HepG2 (cell line): ENCODE results near the gene KDM4B. TPM values are rescaled to one million over a fixed set of nuclear protein-coding genes. Genes with fewer than 3 reads are reported as not detected.

Source experiments
- ATAC-seq: fragments of 200-7000 bp; cut with Tn5 transposase; 3 replicates; pipeline ENCODE4 v1.9.1; 2020; ENCODE audit warnings: mild to moderate bottlenecking, moderate library complexity
- BruUV-seq: library from RNA; stranded (reverse); fragments of 400-500 nt; replicated peaks from 2 replicates; lab custom pipeline; 2021; lab: Mats Ljungman, UMichigan
- CTCF ChIA-PET: fragments of 300-600 bp; formaldehyde crosslinking; extraction: SDS; loops from one replicate; lab custom pipeline; 2021; ENCODE audit warnings: low total read pairs, inconsistent platforms, low intra/inter-chr PET ratio; lab: Yijun Ruan, JAX
- POLR2A ChIA-PET: fragments of 350-600 bp; sonication (Branson Sonifier 250); formaldehyde crosslinking; loops from one replicate; lab custom pipeline; 2020; ENCODE audit warnings: antibody characterized with exemption, inconsistent platforms; lab: Yijun Ruan, JAX
- DNase-seq: peaks from one replicate; pipeline ENCODE4 v3.0.0-alpha.2; 2015; ENCODE audit warnings: low spot score
- FAIRE-seq: peaks from 3 replicates; lab custom pipeline; 2011; peaks lifted over from hg19 to GRCh38; lab: Jason Lieb, UNC
- H2AFZ ChIP-seq: one replicate; pipeline ENCODE4 v1.6.1; 2011; ENCODE audit warnings: low read length, inconsistent platforms
- H3K27ac ChIP-seq: fragments of 300-600 bp; 3 replicates; pipeline ENCODE4 v1.8.0; 2011; ENCODE audit warnings: mixed run types, mild to moderate bottlenecking, mixed read lengths, low read length, inconsistent platforms; ENCODE audit not compliant: insufficient read depth; ENCODE audit errors: extremely low read length
- H3K27me3 ChIP-seq, 2 experiments: fragments of 200-600 bp in 1 of 2; 2 replicates in 1 of 2; 3 replicates in 1 of 2; pipeline versions ENCODE4 v1.6.0 to v1.8.0; 2011; ENCODE audit warnings: low read length in 2 of 2, mild to moderate bottlenecking in 2 of 2, moderate library complexity in 2 of 2, inconsistent platforms in 1 of 2; ENCODE audit not compliant: insufficient read depth in 2 of 2, control insufficient read depth in 1 of 2
- H3K36me3 ChIP-seq, 2 experiments: fragments of 200-600 bp in 1 of 2; replicated peaks in 1 of 2; 2 replicates in 1 of 2; 3 replicates in 1 of 2; pipeline versions ENCODE4 v1.5.1 to v1.8.0; 2011; ENCODE audit warnings: low read length in 2 of 2, inconsistent platforms in 1 of 2; ENCODE audit not compliant: insufficient read depth in 2 of 2, control insufficient read depth in 1 of 2
- H3K4me1 ChIP-seq: 2 replicates; pipeline ENCODE4 v1.5.1; 2012; ENCODE audit warnings: low read length, inconsistent platforms; ENCODE audit not compliant: insufficient read depth
- H3K4me2 ChIP-seq: 2 replicates; pipeline ENCODE4 v1.6.0; 2011; ENCODE audit warnings: low read depth, low read length, inconsistent platforms
- H3K4me3 ChIP-seq, 3 experiments: fragments of 200-600 bp in 1 of 3; sonication (generic), shearing (Covaris generic) in 1 of 3; replicated peaks in 1 of 3; 2 replicates each; pipeline ENCODE4 v1.5.1; 2011 to 2016; ENCODE audit warnings: low read length in 3 of 3, inconsistent platforms in 2 of 3, low read depth in 2 of 3, mild to moderate bottlenecking in 2 of 3, control low read depth in 1 of 3, mixed read lengths in 1 of 3; ENCODE audit not compliant: insufficient read depth in 1 of 3
- H3K79me2 ChIP-seq: one replicate; pipeline ENCODE4 v1.6.1; 2011; ENCODE audit warnings: low read length, inconsistent platforms; ENCODE audit not compliant: insufficient read depth
- H3K9ac ChIP-seq: 2 replicates; pipeline ENCODE4 v1.6.0; 2011; ENCODE audit warnings: mild to moderate bottlenecking, low read depth, low read length, inconsistent platforms; ENCODE audit not compliant: insufficient read depth
- H3K9me3 ChIP-seq: 2 replicates; pipeline ENCODE4 v1.5.1; 2012; ENCODE audit warnings: mild to moderate bottlenecking, low read length
- H4K20me1 ChIP-seq: 2 replicates; pipeline ENCODE4 v1.6.0; 2011; ENCODE audit warnings: inconsistent platforms, mild to moderate bottlenecking, low read length, moderate library complexity; ENCODE audit not compliant: insufficient read depth
- ASH2L ChIP-seq: fragments of 300-600, 200-600 bp; sonication (generic); IDR thresholded peaks from 2 replicates; pipeline ENCODE4 v1.7.0; 2017; ENCODE audit warnings: low read depth, mild to moderate bottlenecking, moderate library complexity, mixed read lengths, low read length; ENCODE audit not compliant: insufficient read length
- BORCS8-MEF2B ChIP-seq: sonication (generic); formaldehyde crosslinking; IDR thresholded peaks from 2 replicates; pipeline ENCODE4 v1.8.0; 2022; ENCODE audit warnings: mild to moderate bottlenecking, missing genetic modification reagents
- CCDC6 ChIP-seq: sonication (generic); formaldehyde crosslinking; IDR thresholded peaks from 2 replicates; pipeline ENCODE4 v1.8.1; 2022; ENCODE audit warnings: mild to moderate bottlenecking, missing genetic modification reagents, moderate library complexity
- FIP1L1 ChIP-seq: fragments of 200-400 bp; formaldehyde crosslinking; IDR thresholded peaks from 2 replicates; pipeline ENCODE4 v1.6.1; 2018; ENCODE audit warnings: low read depth, mild to moderate bottlenecking, low read length, moderate library complexity, borderline replicate concordance; ENCODE audit not compliant: insufficient read depth
- HDAC1 ChIP-seq: sonication (generic); formaldehyde crosslinking; IDR thresholded peaks from 2 replicates; pipeline ENCODE4 v1.5.1; 2020; ENCODE audit warnings: mild to moderate bottlenecking, missing genetic modification reagents
- IRF2 ChIP-seq: IDR thresholded peaks from 2 replicates; pipeline ENCODE4 v1.6.1; 2018; ENCODE audit warnings: missing genetic modification reagents, missing compliant biosample characterization
- REPIN1 ChIP-seq: sonication (generic); formaldehyde crosslinking; IDR thresholded peaks from 2 replicates; pipeline ENCODE4 v1.8.0; 2022; ENCODE audit warnings: missing genetic modification reagents, low read depth, mild to moderate bottlenecking, borderline replicate concordance
- SMYD3 ChIP-seq: sonication (generic); formaldehyde crosslinking; IDR thresholded peaks from 2 replicates; pipeline ENCODE4 v1.8.1; 2023; ENCODE audit warnings: mild to moderate bottlenecking, missing genetic modification reagents
- ZNF44 ChIP-seq: sonication (generic); formaldehyde crosslinking; IDR thresholded peaks from 2 replicates; pipeline ENCODE4 v1.5.1; 2020; ENCODE audit warnings: mild to moderate bottlenecking, missing genetic modification reagents
- ZNF451 ChIP-seq: sonication (generic); formaldehyde crosslinking; IDR thresholded peaks from 2 replicates; pipeline ENCODE4 v1.5.0; 2020; ENCODE audit warnings: mild to moderate bottlenecking, missing genetic modification reagents
- ZSCAN21 ChIP-seq: sonication (generic); formaldehyde crosslinking; IDR thresholded peaks from 2 replicates; pipeline ENCODE4 v1.8.0; 2022; ENCODE audit warnings: mild to moderate bottlenecking, missing genetic modification reagents, moderate library complexity, borderline replicate concordance
- WGBS: methylation state at CpG from one replicate; pipeline ENCODE4 v1.1.6; 2017; ENCODE audit warnings: low lambda C conversion rate; 5-methylcytosine and 5-hydroxymethylcytosine counted together
- in situ Hi-C: cut with HindIII; loops from 2 replicates; pipeline ENCODE4 v1.10.0; 2017; ENCODE audit warnings: low pct_unique_long_range_greater_than_20kb; ENCODE audit not compliant: extremely low pct_ligation_motif_present
- intact Hi-C: fragments of 100-400 bp; cut with micrococcal nuclease; formaldehyde crosslinking; loops from one replicate; pipeline ENCODE4 v1.10.0; 2022; ENCODE audit not compliant: unreplicated experiment
- polyA plus RNA-seq, 8 experiments: library from polyadenylated mRNA; depleted of rRNA in 3 of 8; stranded (reverse) in 7 of 8; unstranded in 1 of 8; fragments of >200 nt; fragmentation: Illumina TruSeq in 4 of 8; extraction: Trizol in 4 of 8; gene quantifications; 2 replicates each; pipeline versions ENCODE4 v1.2.1 to v1.2.3, GENCODE V29; 2011 to 2016; ENCODE audit warnings: low read depth in 4 of 8, missing spikeins in 1 of 8, mixed read lengths in 1 of 8; ENCODE audit not compliant: insufficient read depth in 1 of 8
- total RNA-seq, 5 experiments: library from RNA; depleted of rRNA; stranded (reverse); fragments of >200 nt; fragmentation: Illumina TruSeq; extraction: Trizol; gene quantifications; 2 replicates each; pipeline ENCODE4 v1.2.3, GENCODE V29; 2016; ENCODE audit warnings: low read depth in 1 of 5
- TF ChIP-seq, protein P1 (sequence below): sonication (generic); formaldehyde crosslinking; IDR thresholded peaks from 2 replicates; pipeline ENCODE4 v1.4.0; 2020; ENCODE audit warnings: mild to moderate bottlenecking, low read depth, missing genetic modification reagents
- TF ChIP-seq, protein P2 (sequence below): sonication (generic); formaldehyde crosslinking; IDR thresholded peaks from 2 replicates; pipeline ENCODE4 v1.8.0; 2022; ENCODE audit warnings: missing genetic modification reagents, mild to moderate bottlenecking, borderline replicate concordance
- TF ChIP-seq, protein P3 (sequence below): sonication (generic); formaldehyde crosslinking; IDR thresholded peaks from 2 replicates; pipeline ENCODE4 v1.5.0; 2020; ENCODE audit warnings: mild to moderate bottlenecking, missing genetic modification reagents

Gene KDM4B
- total and polyA plus RNA-seq, 2 of the 13 experiments (the other 11 are each of a cell fraction or from before 2014, with no cell fraction given), result 4.9 to 14.6 TPM

DNA sequence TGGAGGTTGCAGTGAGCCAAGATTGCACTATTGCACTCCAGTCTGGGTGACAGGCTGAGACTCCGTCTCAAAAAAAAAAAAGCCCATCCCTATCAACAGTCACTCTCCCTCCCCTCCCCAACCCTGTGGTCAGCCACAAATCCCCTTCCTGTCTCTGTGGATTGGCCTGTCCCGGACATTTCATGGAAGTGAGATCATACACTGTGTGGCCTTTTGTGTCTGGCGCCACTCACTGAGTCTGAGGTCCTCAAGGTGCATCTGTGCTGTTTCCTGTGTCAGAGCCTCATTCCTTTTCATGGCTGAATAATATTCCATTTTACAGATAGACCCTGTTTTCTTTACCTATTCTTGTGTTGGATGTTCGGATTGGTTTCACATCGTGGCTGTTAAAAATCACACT lies 222.2 kb downstream of the KDM4B start:
- CTCF ChIA-PET, result no interaction called here
- POLR2A ChIA-PET, result no interaction called here
- peaks cover 0 to 6% of the 10 kb centered on the region in 2 experiments; a peak in 1 of 5 replicates for H3K27me3 ChIP-seq
- H3K9me3 ChIP-seq, result no peaks in the 10 kb centered on the region
- no peak for FAIRE-seq
- no peak overlapping the region for H3K4me3 ChIP-seq
- H2AFZ ChIP-seq, result no peak overlapping the region
- H4K20me1 ChIP-seq, result peaks cover 2% of the 10 kb centered on the region; the same call in 1 of the 2 replicates
- H3K36me3 ChIP-seq, result no peaks in the 10 kb centered on the region
- no peak overlapping the region for H3K9ac ChIP-seq
- TF ChIP-seq ZSCAN21 (CRISPR knock-in tag) (no peak), ZNF451 (CRISPR knock-in tag) (no peak), SMYD3 (CRISPR knock-in tag) (no peak), BORCS8-MEF2B (CRISPR knock-in tag) (no peak), IRF2 (CRISPR knock-in tag) (no peak), CCDC6 (no peak), HDAC1 (no peak), REPIN1 (CRISPR knock-in tag) (no peak), ASH2L (no peak), FIP1L1 (no peak), ZNF44 (CRISPR knock-in tag) (no peak)
- TF ChIP-seq, protein P1, sequence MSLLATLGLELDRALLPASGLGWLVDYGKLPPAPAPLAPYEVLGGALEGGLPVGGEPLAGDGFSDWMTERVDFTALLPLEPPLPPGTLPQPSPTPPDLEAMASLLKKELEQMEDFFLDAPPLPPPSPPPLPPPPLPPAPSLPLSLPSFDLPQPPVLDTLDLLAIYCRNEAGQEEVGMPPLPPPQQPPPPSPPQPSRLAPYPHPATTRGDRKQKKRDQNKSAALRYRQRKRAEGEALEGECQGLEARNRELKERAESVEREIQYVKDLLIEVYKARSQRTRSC, result no peak
- TF ChIP-seq, protein P2, sequence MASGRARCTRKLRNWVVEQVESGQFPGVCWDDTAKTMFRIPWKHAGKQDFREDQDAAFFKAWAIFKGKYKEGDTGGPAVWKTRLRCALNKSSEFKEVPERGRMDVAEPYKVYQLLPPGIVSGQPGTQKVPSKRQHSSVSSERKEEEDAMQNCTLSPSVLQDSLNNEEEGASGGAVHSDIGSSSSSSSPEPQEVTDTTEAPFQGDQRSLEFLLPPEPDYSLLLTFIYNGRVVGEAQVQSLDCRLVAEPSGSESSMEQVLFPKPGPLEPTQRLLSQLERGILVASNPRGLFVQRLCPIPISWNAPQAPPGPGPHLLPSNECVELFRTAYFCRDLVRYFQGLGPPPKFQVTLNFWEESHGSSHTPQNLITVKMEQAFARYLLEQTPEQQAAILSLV, result no peak
- TF ChIP-seq, protein P3, sequence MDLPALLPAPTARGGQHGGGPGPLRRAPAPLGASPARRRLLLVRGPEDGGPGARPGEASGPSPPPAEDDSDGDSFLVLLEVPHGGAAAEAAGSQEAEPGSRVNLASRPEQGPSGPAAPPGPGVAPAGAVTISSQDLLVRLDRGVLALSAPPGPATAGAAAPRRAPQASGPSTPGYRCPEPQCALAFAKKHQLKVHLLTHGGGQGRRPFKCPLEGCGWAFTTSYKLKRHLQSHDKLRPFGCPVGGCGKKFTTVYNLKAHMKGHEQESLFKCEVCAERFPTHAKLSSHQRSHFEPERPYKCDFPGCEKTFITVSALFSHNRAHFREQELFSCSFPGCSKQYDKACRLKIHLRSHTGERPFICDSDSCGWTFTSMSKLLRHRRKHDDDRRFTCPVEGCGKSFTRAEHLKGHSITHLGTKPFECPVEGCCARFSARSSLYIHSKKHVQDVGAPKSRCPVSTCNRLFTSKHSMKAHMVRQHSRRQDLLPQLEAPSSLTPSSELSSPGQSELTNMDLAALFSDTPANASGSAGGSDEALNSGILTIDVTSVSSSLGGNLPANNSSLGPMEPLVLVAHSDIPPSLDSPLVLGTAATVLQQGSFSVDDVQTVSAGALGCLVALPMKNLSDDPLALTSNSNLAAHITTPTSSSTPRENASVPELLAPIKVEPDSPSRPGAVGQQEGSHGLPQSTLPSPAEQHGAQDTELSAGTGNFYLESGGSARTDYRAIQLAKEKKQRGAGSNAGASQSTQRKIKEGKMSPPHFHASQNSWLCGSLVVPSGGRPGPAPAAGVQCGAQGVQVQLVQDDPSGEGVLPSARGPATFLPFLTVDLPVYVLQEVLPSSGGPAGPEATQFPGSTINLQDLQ (CRISPR knock-in tag), result no peak
- no peaks in the 10 kb centered on the region for H3K79me2 ChIP-seq
- intact Hi-C loops (no loop called here), in situ Hi-C loops (no loop called here)
- ATAC-seq, result no peak
- H3K4me1 ChIP-seq, result no peaks in the 10 kb centered on the region
- BruUV-seq, result no TSS peak
- no peak overlapping the region for H3K4me2 ChIP-seq
- 34% methylated on average over 5 of the region's 5 CpGs for WGBS
- no peak overlapping the region for H3K27ac ChIP-seq
- no peak for DNase-seq
